ENCODE data around the gene KLF15. TPM values are rescaled to one million over a fixed set of nuclear protein-coding genes. Genes with fewer than 3 reads are reported as not detected.
A peak's percentile ranks its signal among the peaks of the same experiment; 100 is the strongest.

The KLF15 gene
- total RNA-seq, 1 experiment from 2014 or later = 14.7 TPM

- TF ChIP-seq, protein P1, sequence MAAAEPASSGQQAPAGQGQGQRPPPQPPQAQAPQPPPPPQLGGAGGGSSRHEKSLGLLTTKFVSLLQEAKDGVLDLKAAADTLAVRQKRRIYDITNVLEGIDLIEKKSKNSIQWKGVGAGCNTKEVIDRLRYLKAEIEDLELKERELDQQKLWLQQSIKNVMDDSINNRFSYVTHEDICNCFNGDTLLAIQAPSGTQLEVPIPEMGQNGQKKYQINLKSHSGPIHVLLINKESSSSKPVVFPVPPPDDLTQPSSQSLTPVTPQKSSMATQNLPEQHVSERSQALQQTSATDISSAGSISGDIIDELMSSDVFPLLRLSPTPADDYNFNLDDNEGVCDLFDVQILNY (CRISPR knock-in tag; IDR thresholded peaks at IDR 0.05) = peak; percentile 84; the same call in 1 of the 2 replicates
- TF ChIP-seq FOXK1 (CRISPR knock-in tag; IDR thresholded peaks at IDR 0.05) (peak; percentile 88), ZBTB43 (CRISPR knock-in tag; IDR thresholded peaks at IDR 0.05) (0 out of 2 replicates have a peak, but pooled peaks have one; percentile 33), GABPB1 (CRISPR knock-in tag; IDR thresholded peaks at IDR 0.05) (peak; percentile 83; the same call in 1 of the 2 replicates), ETV6 (CRISPR knock-in tag; IDR thresholded peaks at IDR 0.05) (peak; percentile 87; the same call in 1 of the 2 replicates), CREB1 (CRISPR knock-in tag; IDR thresholded peaks at IDR 0.05) (no peak), ZNF317 (CRISPR knock-in tag; IDR thresholded peaks at IDR 0.05; ENCODE audit: borderline replicate concordance, low read depth) (no peak), ATF6 (CRISPR knock-in tag; IDR thresholded peaks at IDR 0.05) (no peak), ZBTB21 (CRISPR knock-in tag; IDR thresholded peaks at IDR 0.05; ENCODE audit: borderline replicate concordance) (0 out of 2 replicates have a peak, but pooled peaks have one; percentile 60), HMGXB4 (CRISPR knock-in tag; IDR thresholded peaks at IDR 0.05) (peak; percentile 97), FOXP1 (CRISPR knock-in tag; IDR thresholded peaks at IDR 0.05; ENCODE audit: borderline replicate concordance) (0 out of 2 replicates have a peak, but pooled peaks have one; percentile 46), MAX (CRISPR knock-in tag; IDR thresholded peaks at IDR 0.05) (peak; percentile 67; the same call in 1 of the 2 replicates), ZSCAN18 (CRISPR knock-in tag; IDR thresholded peaks at IDR 0.05) (no peak), SP1 (CRISPR knock-in tag; conservative IDR thresholded peaks at IDR 0.05) (peak; percentile 20; the same call in 1 of the 2 replicates), ZNF121 (CRISPR knock-in tag; IDR thresholded peaks at IDR 0.05) (peak; percentile 5; the same call in 1 of the 2 replicates)
- TF ChIP-seq, protein P2, sequence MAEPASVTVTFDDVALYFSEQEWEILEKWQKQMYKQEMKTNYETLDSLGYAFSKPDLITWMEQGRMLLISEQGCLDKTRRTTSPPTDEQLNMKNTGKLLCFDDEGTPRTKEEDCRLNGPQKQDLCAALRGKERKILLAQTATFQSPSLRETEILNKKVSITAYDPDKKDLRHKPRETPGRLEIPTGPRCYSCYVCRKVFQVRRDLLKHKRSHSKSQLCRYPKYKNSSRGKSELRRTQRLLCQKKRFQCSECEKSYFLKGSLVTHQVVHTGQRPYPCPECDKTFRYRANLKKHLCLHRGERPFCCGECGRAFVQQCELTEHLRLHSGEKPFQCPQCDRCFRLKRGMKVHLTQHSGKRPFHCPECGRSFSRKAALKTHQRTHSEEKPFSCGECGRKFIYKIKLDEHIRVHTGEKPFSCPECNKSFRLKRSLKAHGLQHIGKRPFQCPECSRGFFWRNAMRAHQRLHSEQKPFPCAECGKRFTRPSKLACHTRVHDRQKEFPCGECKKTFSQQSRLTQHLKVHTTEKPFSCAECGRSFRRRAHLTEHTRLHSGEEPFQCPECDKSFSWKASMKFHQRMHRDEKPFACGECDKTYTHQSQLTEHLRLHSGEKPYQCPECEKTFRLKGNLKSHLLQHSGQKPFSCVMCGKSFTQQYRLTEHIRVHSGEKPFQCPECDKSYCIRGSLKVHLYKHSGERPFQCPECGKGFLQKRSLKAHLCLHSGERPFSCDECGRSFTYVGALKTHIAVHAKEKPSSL (CRISPR knock-in tag; conservative IDR thresholded peaks at IDR 0.05) = no peak
Measured at GRCh38 chr3:126389112-126389793, 32.0 kb upstream of the KLF15 start (continued).

All from WTC11 (cell line).